H1 (cell line): ENCODE data around the gene ACOX1. TPM values are rescaled to one million over a fixed set of nuclear protein-coding genes. Genes with fewer than 3 reads are reported as not detected.

Experiments
- BCL11A ChIP-seq, 2 experiments: IDR thresholded peaks; one replicate each; pipeline ENCODE4 v1.6.1; 2011; ENCODE audit warnings: low read depth in 2 of 2, low read length in 2 of 2, mild to moderate bottlenecking in 2 of 2
- CREB1 ChIP-seq: IDR thresholded peaks from 2 replicates; pipeline ENCODE4 v1.6.1; 2012; ENCODE audit warnings: inconsistent platforms
- CTBP2 ChIP-seq: IDR thresholded peaks from 2 replicates; pipeline ENCODE4 v1.7.0; 2011; ENCODE audit warnings: borderline replicate concordance, mild to moderate bottlenecking, moderate library complexity, mixed read lengths, low read length; ENCODE audit not compliant: insufficient read depth, insufficient read length
- EGR1 ChIP-seq: IDR thresholded peaks from 2 replicates; pipeline ENCODE4 v1.6.1; 2011; ENCODE audit warnings: low read depth, low read length, borderline replicate concordance
- GABPA ChIP-seq: IDR thresholded peaks from 2 replicates; pipeline ENCODE4 v1.6.1; 2011; ENCODE audit warnings: mild to moderate bottlenecking, low read length, moderate library complexity, borderline replicate concordance; ENCODE audit not compliant: insufficient read depth
- GTF2F1 ChIP-seq: IDR thresholded peaks from 2 replicates; pipeline ENCODE4 v1.6.1; 2012; ENCODE audit warnings: low read depth, low read length, improper control_type of control experiment, borderline replicate concordance
- KDM1A ChIP-seq: fragments of 200-600, 300-600 bp; sonication (generic); IDR thresholded peaks from 2 replicates; pipeline ENCODE4 v1.7.1; 2016; ENCODE audit warnings: mild to moderate bottlenecking, low read length, borderline replicate concordance
- KDM4A ChIP-seq: IDR thresholded peaks from one replicate; pipeline ENCODE4 v1.7.1; 2012; ENCODE audit warnings: low read depth, mild to moderate bottlenecking, moderate library complexity, low read length, inconsistent platforms; ENCODE audit not compliant: severe bottlenecking
- MAFK ChIP-seq: IDR thresholded peaks from 2 replicates; pipeline ENCODE4 v1.6.1; 2012; ENCODE audit warnings: low read depth, mild to moderate bottlenecking, improper control_type of control experiment, low read length
- PHF8 ChIP-seq: fragments of 200-600 bp; sonication (generic); conservative IDR thresholded peaks from 2 replicates; pipeline ENCODE4 v1.7.1; 2012; ENCODE audit warnings: low read depth, mild to moderate bottlenecking, inconsistent platforms, low read length, moderate library complexity
- POLR2A ChIP-seq, 2 experiments: IDR thresholded peaks; 1 replicate in 1 of 2; 2 replicates in 1 of 2; pipeline ENCODE4 v1.6.1; 2011; ENCODE audit warnings: low read depth in 2 of 2, low read length in 2 of 2, mild to moderate bottlenecking in 2 of 2; ENCODE audit errors: control extremely low read depth in 1 of 2
- RAD21 ChIP-seq, 2 experiments: IDR thresholded peaks in 1 of 2; conservative IDR thresholded peaks in 1 of 2; 2 replicates each; pipeline ENCODE4 v1.6.1; 2011; ENCODE audit warnings: low read depth in 2 of 2, low read length in 2 of 2, improper control_type of control experiment in 1 of 2, inconsistent platforms in 1 of 2, mild to moderate bottlenecking in 1 of 2, moderate library complexity in 1 of 2
- RNF2 ChIP-seq: fragments of 200-900, 300-1000 bp; sonication (generic); IDR thresholded peaks from 2 replicates; pipeline ENCODE4 v1.7.1; 2016; ENCODE audit warnings: borderline replicate concordance, low read depth, mild to moderate bottlenecking, antibody characterized with exemption, low read length; ENCODE audit not compliant: poor library complexity, severe bottlenecking; ENCODE audit errors: missing control alignments
- RXRA ChIP-seq: IDR thresholded peaks from 2 replicates; pipeline ENCODE4 v1.6.1; 2011; ENCODE audit warnings: low read depth, mild to moderate bottlenecking, low read length, moderate library complexity; ENCODE audit not compliant: insufficient read depth
- SIN3A ChIP-seq, 2 experiments: IDR thresholded peaks in 1 of 2; conservative IDR thresholded peaks in 1 of 2; 2 replicates each; pipeline ENCODE4 v1.6.1; 2011 to 2012; ENCODE audit warnings: low read length in 2 of 2, improper control_type of control experiment in 1 of 2, low read depth in 1 of 2, mild to moderate bottlenecking in 1 of 2
- SIRT6 ChIP-seq: IDR thresholded peaks from one replicate; pipeline ENCODE4 v1.7.1; 2012; ENCODE audit warnings: low read length, inconsistent platforms
- SIX5 ChIP-seq: IDR thresholded peaks from 2 replicates; pipeline ENCODE4 v1.6.1; 2011; ENCODE audit warnings: mild to moderate bottlenecking, low read depth, low read length
- polyA plus RNA-seq, 7 experiments: library from polyadenylated mRNA; depleted of rRNA in 3 of 7; stranded (reverse) in 5 of 7; unstranded in 2 of 7; fragments of >200 nt in 5 of 7; fragments of 200-250 nt in 2 of 7; gene quantifications; 1 replicate in 5 of 7; 2 replicates in 1 of 7; 4 replicates in 1 of 7; pipeline versions ENCODE4 v1.2.1 to v1.2.3, GENCODE V29; 2011 to 2013; ENCODE audit warnings: missing spikeins in 2 of 7, mixed read lengths in 2 of 7
- total RNA-seq: library from RNA; stranded (reverse); fragmentation: NEBNext Ultra II Directional; extraction: Animal tissue kit (Norgen Biotek cat#: 25700); gene quantifications from 2 replicates; pipeline ENCODE4 v1.2.1, GENCODE V29; 2021
- TF ChIP-seq, protein P1 (sequence below): IDR thresholded peaks from 2 replicates; pipeline ENCODE4 v1.6.1; 2012; ENCODE audit warnings: inconsistent platforms
- TF ChIP-seq, protein P2 (sequence below): IDR thresholded peaks from 2 replicates; pipeline ENCODE4 v1.6.1; 2012; ENCODE audit warnings: low read length, inconsistent platforms

Gene ACOX1
- total and polyA plus RNA-seq, 2 of the 8 experiments (the other 6 are each of a cell fraction or from before 2014, with no cell fraction given) = 10.5 to 30.4 TPM

DNA sequence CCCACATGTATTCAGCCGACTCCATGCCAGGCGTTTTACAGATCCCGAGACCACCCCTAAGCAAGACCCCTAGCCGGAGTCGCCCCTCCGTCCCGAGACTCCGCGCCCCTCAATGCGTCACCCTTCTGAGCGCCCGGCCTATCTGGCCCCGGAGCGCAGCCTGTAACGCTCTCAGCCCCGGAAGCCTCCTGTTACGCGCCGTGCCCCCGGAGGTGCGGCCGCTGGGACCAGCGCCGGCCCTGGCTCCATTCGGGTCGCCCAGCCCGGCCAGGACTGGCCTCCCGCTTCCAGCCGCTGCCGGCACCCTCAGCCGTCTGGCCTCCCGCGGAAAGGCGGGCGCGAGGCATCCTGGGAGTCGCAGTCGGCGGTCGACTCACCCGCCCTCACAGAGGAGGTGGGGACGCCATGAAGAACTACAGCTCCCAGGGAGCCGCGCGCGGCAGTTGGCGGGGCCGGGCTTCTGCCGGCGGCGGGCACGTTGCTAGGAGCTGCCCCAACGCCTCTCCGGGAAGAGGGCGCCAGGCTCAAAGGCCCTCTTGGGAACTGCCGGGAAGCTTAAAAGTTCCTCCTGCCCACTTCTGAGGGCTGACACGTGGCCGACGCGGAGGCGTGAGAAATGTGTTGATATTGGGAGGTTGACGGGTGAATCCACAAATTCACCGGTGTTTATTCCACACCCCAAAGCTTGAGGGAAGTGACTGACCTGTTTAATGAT lies 38.1 kb downstream of the ACOX1 start, which contains the start of gene FBF1 (continued):
- TF ChIP-seq BCL11A (IDR thresholded peaks at IDR 0.05; ENCODE audit: low read depth in 2 of 2, low read length in 2 of 2) = no peak
- TF ChIP-seq KDM4A = peak; percentile 77
- TF ChIP-seq KDM1A = no peak
- TF ChIP-seq RXRA = no peak
- TF ChIP-seq GTF2F1 = no peak
- TF ChIP-seq SIX5 = peak; percentile 67
- peak; percentile 98 for TF ChIP-seq PHF8
- no peak for TF ChIP-seq MAFK
- no peak; the same call in 1 of the 2 replicates for TF ChIP-seq GABPA
- TF ChIP-seq RAD21 (IDR thresholded peaks at IDR 0.05 in 1 of 2, conservative IDR thresholded peaks at IDR 0.05 in 1 of 2; ENCODE audit: low read depth in 2 of 2, low read length in 2 of 2) = no peak
- TF ChIP-seq EGR1 = no peak
- TF ChIP-seq, protein P1, sequence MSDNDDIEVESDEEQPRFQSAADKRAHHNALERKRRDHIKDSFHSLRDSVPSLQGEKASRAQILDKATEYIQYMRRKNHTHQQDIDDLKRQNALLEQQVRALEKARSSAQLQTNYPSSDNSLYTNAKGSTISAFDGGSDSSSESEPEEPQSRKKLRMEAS = peak; percentile 89
- no peak for TF ChIP-seq RNF2
- TF ChIP-seq, protein P2, sequence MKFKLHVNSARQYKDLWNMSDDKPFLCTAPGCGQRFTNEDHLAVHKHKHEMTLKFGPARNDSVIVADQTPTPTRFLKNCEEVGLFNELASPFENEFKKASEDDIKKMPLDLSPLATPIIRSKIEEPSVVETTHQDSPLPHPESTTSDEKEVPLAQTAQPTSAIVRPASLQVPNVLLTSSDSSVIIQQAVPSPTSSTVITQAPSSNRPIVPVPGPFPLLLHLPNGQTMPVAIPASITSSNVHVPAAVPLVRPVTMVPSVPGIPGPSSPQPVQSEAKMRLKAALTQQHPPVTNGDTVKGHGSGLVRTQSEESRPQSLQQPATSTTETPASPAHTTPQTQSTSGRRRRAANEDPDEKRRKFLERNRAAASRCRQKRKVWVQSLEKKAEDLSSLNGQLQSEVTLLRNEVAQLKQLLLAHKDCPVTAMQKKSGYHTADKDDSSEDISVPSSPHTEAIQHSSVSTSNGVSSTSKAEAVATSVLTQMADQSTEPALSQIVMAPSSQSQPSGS = no peak
- no peak for TF ChIP-seq SIRT6
- TF ChIP-seq CTBP2 = no peak
- TF ChIP-seq SIN3A (conservative IDR thresholded peaks at IDR 0.05 in 1 of 2, IDR thresholded peaks at IDR 0.05 in 1 of 2; ENCODE audit: low read depth in 1 of 2, low read length in 2 of 2) = peak; percentile 82 to 98
- TF ChIP-seq CREB1 = 0 out of 2 replicates have a peak, but pooled peaks have one; percentile 12
- peak; percentile 91 to 94 for TF ChIP-seq POLR2A (IDR thresholded peaks at IDR 0.05; ENCODE audit: control extremely low read depth in 1 of 2, low read depth in 2 of 2, low read length in 2 of 2)
